Endothelial cell of umbilical vein (primary cell): Measurements from ENCODE around the gene TFAP2E. TPM values are rescaled to one million over a fixed set of nuclear protein-coding genes. Genes with fewer than 3 reads are reported as not detected.
"Not testable (repeated sequence)": the region's sequence is repeated elsewhere in the genome, so short reads cannot be mapped to it uniquely, and the experiment has no call there.

ENCODE experiments used
- BruUV-seq: library from RNA; stranded (reverse); fragments of 400-500 nt; replicated peaks from 2 replicates; lab custom pipeline; 2021; lab: Mats Ljungman, UMichigan
- CTCF ChIA-PET: fragments of 300-600, 350-600 bp; sonication (Branson Sonifier 250); formaldehyde crosslinking; loops from one replicate; lab custom pipeline; 2021; ENCODE audit warnings: antibody characterized with exemption, inconsistent platforms; lab: Charles Lee
- POLR2A ChIA-PET: fragments of 300-600, 350-600 bp; sonication (Branson Sonifier 250); formaldehyde crosslinking; loops from one replicate; lab custom pipeline; 2021; ENCODE audit warnings: antibody characterized with exemption, inconsistent platforms; lab: Charles Lee
- DNase-seq: peaks from one replicate; pipeline ENCODE4 v3.0.0-alpha.2; 2011; ENCODE audit warnings: low read depth, low spot score
- FAIRE-seq: peaks from 2 replicates; lab custom pipeline; 2011; peaks lifted over from hg19 to GRCh38; lab: Jason Lieb, UNC
- H2AFZ ChIP-seq: 2 replicates; pipeline ENCODE4 v1.6.0; 2012; ENCODE audit warnings: low read depth, low read length, control low read depth, inconsistent platforms
- H3K27ac ChIP-seq: 2 replicates; pipeline ENCODE4 v1.5.1; 2011; ENCODE audit warnings: low read depth, mild to moderate bottlenecking, control low read depth, low read length, moderate library complexity; ENCODE audit not compliant: insufficient read depth
- H3K27me3 ChIP-seq, 2 experiments: 2 replicates each; pipeline versions ENCODE4 v1.6.0 to v1.6.1; 2011; ENCODE audit warnings: low read length in 2 of 2, mixed read lengths in 1 of 2; ENCODE audit not compliant: control insufficient read depth in 2 of 2, insufficient read depth in 2 of 2
- H3K36me3 ChIP-seq, 2 experiments: 2 replicates in 1 of 2; 3 replicates in 1 of 2; pipeline ENCODE4 v1.5.1; 2011; ENCODE audit warnings: low read length in 2 of 2, mild to moderate bottlenecking in 1 of 2, moderate library complexity in 1 of 2; ENCODE audit not compliant: control insufficient read depth in 2 of 2, insufficient read depth in 2 of 2; ENCODE audit errors: extremely low read depth in 1 of 2
- H3K4me1 ChIP-seq: 3 replicates; pipeline ENCODE4 v1.5.1; 2011; ENCODE audit warnings: mild to moderate bottlenecking, low read length; ENCODE audit not compliant: control insufficient read depth, insufficient read depth; ENCODE audit errors: extremely low read depth
- H3K4me2 ChIP-seq: 2 replicates; pipeline ENCODE4 v1.6.1; 2011; ENCODE audit warnings: low read length, control low read depth, mixed read lengths; ENCODE audit not compliant: insufficient read depth
- H3K4me3 ChIP-seq, 3 experiments: fragments of 200-600 bp in 1 of 3; sonication (generic), shearing (Covaris generic) in 1 of 3; replicated peaks in 1 of 3; 2 replicates each; pipeline ENCODE4 v1.5.1; 2011 to 2016; ENCODE audit warnings: control low read depth in 3 of 3, low read length in 3 of 3, mild to moderate bottlenecking in 2 of 3, inconsistent platforms in 1 of 3, low read depth in 1 of 3, moderate library complexity in 1 of 3; ENCODE audit not compliant: insufficient read depth in 1 of 3
- H3K79me2 ChIP-seq: 2 replicates; pipeline ENCODE4 v1.6.0; 2012; ENCODE audit warnings: low read length, inconsistent platforms; ENCODE audit not compliant: control insufficient read depth, insufficient read depth
- H3K9ac ChIP-seq: replicated peaks from 2 replicates; pipeline ENCODE3; 2011; ENCODE audit warnings: low read length, control low read depth; ENCODE audit not compliant: insufficient read depth; ENCODE audit errors: extremely low read depth
- H3K9me1 ChIP-seq: replicated peaks from 3 replicates; pipeline ENCODE4 v1.6.0; 2011; ENCODE audit warnings: mild to moderate bottlenecking, low read length; ENCODE audit not compliant: control insufficient read depth, insufficient read depth; ENCODE audit errors: extremely low read depth
- H3K9me3 ChIP-seq: replicated peaks from 2 replicates; pipeline ENCODE4 v1.5.1; 2012; ENCODE audit warnings: low read length, inconsistent platforms; ENCODE audit not compliant: control insufficient read depth, insufficient read depth
- H4K20me1 ChIP-seq: replicated peaks from 2 replicates; pipeline ENCODE3; 2011; ENCODE audit warnings: mild to moderate bottlenecking, low read length; ENCODE audit not compliant: control insufficient read depth, insufficient read depth; ENCODE audit errors: extremely low read depth
- CTCF ChIP-seq, 2 donors: IDR thresholded peaks; 1 replicate in 1 of 2; 2 replicates in 1 of 2; pipeline ENCODE4 v1.5.1; 2011; ENCODE audit warnings: low read length in 2 of 2, mild to moderate bottlenecking in 2 of 2, moderate library complexity in 2 of 2, control low read depth in 1 of 2, inconsistent platforms in 1 of 2, low read depth in 1 of 2; ENCODE audit not compliant: insufficient read depth in 1 of 2; ENCODE audit errors: extremely low read depth in 1 of 2
- EZH2 ChIP-seq: IDR thresholded peaks from 2 replicates; pipeline ENCODE4 v1.6.1; 2012; ENCODE audit warnings: borderline replicate concordance, low read depth, mild to moderate bottlenecking, moderate library complexity, low read length, inconsistent platforms; ENCODE audit not compliant: severe bottlenecking
- FOS ChIP-seq: IDR thresholded peaks from 2 replicates; pipeline ENCODE4 v1.6.1; 2011; ENCODE audit warnings: mild to moderate bottlenecking, low read length, moderate library complexity, borderline replicate concordance; ENCODE audit not compliant: insufficient read depth
- GATA2 ChIP-seq: IDR thresholded peaks from 2 replicates; pipeline ENCODE4 v1.7.0; 2011; ENCODE audit warnings: low read depth, mild to moderate bottlenecking, moderate library complexity, mixed read lengths, low read length; ENCODE audit not compliant: insufficient read length, insufficient read depth
- JUN ChIP-seq: IDR thresholded peaks from 2 replicates; pipeline ENCODE4 v1.6.1; 2011; ENCODE audit warnings: borderline replicate concordance, low read depth; ENCODE audit not compliant: insufficient read length, insufficient read depth
- MAX ChIP-seq: IDR thresholded peaks from 2 replicates; pipeline ENCODE4 v1.6.1; 2011; ENCODE audit not compliant: insufficient read depth, insufficient read length
- MYC ChIP-seq: IDR thresholded peaks from one replicate; pipeline ENCODE4 v1.6.1; 2011; ENCODE audit warnings: mild to moderate bottlenecking, low read depth, low read length
- POLR2A ChIP-seq: IDR thresholded peaks from 2 replicates; pipeline ENCODE4 v1.6.1; 2012; ENCODE audit warnings: low read depth, mild to moderate bottlenecking, control low read depth, low read length
- POLR2AphosphoS5 ChIP-seq: IDR thresholded peaks from 2 replicates; pipeline ENCODE4 v1.6.1; 2012; ENCODE audit warnings: low read depth, mild to moderate bottlenecking, control low read depth, low read length, moderate library complexity; ENCODE audit not compliant: insufficient read depth
- dilution Hi-C: fragments of 300-500 bp; cut with MboI; formaldehyde crosslinking; loops from one replicate; pipeline ENCODE4 v1.15.0; 2019; ENCODE audit warnings: low sequenced_read_pairs; ENCODE audit not compliant: extremely low pct_ligation_motif_present
- intact Hi-C: fragments of 100-400 bp; cut with micrococcal nuclease; formaldehyde crosslinking; loops from one replicate; pipeline ENCODE4 v1.10.0; 2022
- polyA plus RNA-seq, 4 experiments: library from polyadenylated mRNA; depleted of rRNA in 3 of 4; stranded (reverse) in 3 of 4; unstranded in 1 of 4; fragments of >200 nt; gene quantifications; 2 replicates each; pipeline versions ENCODE4 v1.2.1 to v1.2.3, GENCODE V29; 2011 to 2012; ENCODE audit warnings: missing spikeins in 1 of 4
- total RNA-seq: library from RNA; stranded (reverse); gene quantifications from 2 replicates; pipeline ENCODE4 v1.2.3, GENCODE V29; 2021

Gene TFAP2E
- total and polyA plus RNA-seq, 2 donors (not counting 3 experiments of a cell fraction or from before 2014, with no cell fraction given) = 0.06 TPM; not detected in 1

- FAIRE-seq (no peak), DNase-seq (no peak)
- no peaks in the 10 kb centered on the region for H3K36me3 ChIP-seq
- BruUV-seq = no TSS peak
- H3K9me1 ChIP-seq = no peaks in the 10 kb centered on the region
- H3K4me1 ChIP-seq = no peaks in the 10 kb centered on the region
- dilution Hi-C loops (no loop called here), intact Hi-C loops (no loop called here)
- no peak overlapping the region for H3K4me2 ChIP-seq
- no peaks in the 10 kb centered on the region for H4K20me1 ChIP-seq
- ChIA-PET CTCF (interaction anchor here (0.8 to 2.1 kb wide), 4 partner anchors 13 to 198 kb away, joined by 3 to 6 read pairs (median 4); partner anchors contain the start of genes CLSPN and TFAP2E), POLR2A (interaction anchor here (0.6 kb wide), 1 partner anchor 50 kb away, joined by 7 read pairs; no protein-coding TSS in a partner anchor)
- no peaks in the 10 kb centered on the region for H3K9me3 ChIP-seq
- no peaks in the 10 kb centered on the region for H3K79me2 ChIP-seq
- no peak overlapping the region for H3K4me3 ChIP-seq
- H3K9ac ChIP-seq = no peak overlapping the region
- no peak overlapping the region for H3K27ac ChIP-seq
- no peak overlapping the region for H2AFZ ChIP-seq
- no peaks in the 10 kb centered on the region for H3K27me3 ChIP-seq
- TF ChIP-seq POLR2AphosphoS5 (no peak), GATA2 (no peak), FOS (no peak), JUN (no peak), POLR2A (no peak), CTCF (IDR thresholded peaks at IDR 0.05; ENCODE audit: extremely low read depth in 1 of 2, insufficient read depth in 1 of 2, low read depth in 1 of 2, low read length in 2 of 2) (no peak), MYC (no peak), MAX (no peak), EZH2 (no peak)
Observed at GRCh38 chr1:35585281-35585680, 12.2 kb downstream of the TFAP2E start.

GRCh38 chr1:35585805-35586204 lies 12.7 kb downstream of the TFAP2E start:
- H4K20me1 ChIP-seq, FAIRE-seq, POLR2A ChIA-PET: not testable (repeated sequence)

More at GRCh38 chr1:35585805-35586204, 12.7 kb downstream of the TFAP2E start:
- H3K36me3 ChIP-seq, H3K9me3 ChIP-seq, H3K4me3 ChIP-seq, H3K4me2 ChIP-seq, H3K4me1 ChIP-seq, H3K27ac ChIP-seq, H3K79me2 ChIP-seq, H3K27me3 ChIP-seq, H3K9me1 ChIP-seq, DNase-seq, intact Hi-C loops, H3K9ac ChIP-seq, H2AFZ ChIP-seq, BruUV-seq, dilution Hi-C loops: not testable (repeated sequence)
- CTCF ChIA-PET = interaction anchor here (1.0 to 2.1 kb wide), 2 partner anchors 8 to 21 kb away, joined by 3 to 6 read pairs; no protein-coding TSS in a partner anchor
